K562 (cell line): Measurements from ENCODE around the gene RAPGEF5. TPM values are rescaled to one million over a fixed set of nuclear protein-coding genes. Genes with fewer than 3 reads are reported as not detected.

Experiments
- LCOR ChIP-seq: sonication (generic); formaldehyde crosslinking; IDR thresholded peaks from 2 replicates; pipeline ENCODE4 v1.8.0; 2022; ENCODE audit warnings: mild to moderate bottlenecking, missing genetic modification reagents
- NEUROD1 ChIP-seq: fragments of 150-350 bp; IDR thresholded peaks from 2 replicates; pipeline ENCODE4 v1.6.1; 2014; ENCODE audit warnings: borderline replicate concordance, low read length, low read depth; ENCODE audit not compliant: partially characterized antibody
- PHB2 ChIP-seq: fragments of 450-650 bp; IDR thresholded peaks from 2 replicates; pipeline ENCODE4 v1.6.1; 2017; ENCODE audit warnings: low read depth
- RBBP5 ChIP-seq: fragments of 200-600 bp; sonication (generic); IDR thresholded peaks from 2 replicates; pipeline ENCODE4 v1.6.1; 2012; ENCODE audit warnings: borderline replicate concordance, mild to moderate bottlenecking, low read length, control low read depth, inconsistent platforms; ENCODE audit not compliant: insufficient read depth, poor library complexity, severe bottlenecking
- SMAD1 ChIP-seq: fragments of 150-350 bp; IDR thresholded peaks from 2 replicates; pipeline ENCODE4 v1.6.1; 2014; ENCODE audit warnings: low read length, low read depth; ENCODE audit not compliant: partially characterized antibody
- SNRNP70 ChIP-seq: fragments of 200-400 bp; formaldehyde crosslinking; optimal IDR thresholded peaks from 2 replicates; pipeline ENCODE3; 2017; ENCODE audit warnings: low read depth, low read length
- TCF3 ChIP-seq: sonication (generic); formaldehyde crosslinking; IDR thresholded peaks from 2 replicates; pipeline ENCODE4 v1.4.0; 2020; ENCODE audit warnings: mild to moderate bottlenecking, missing genetic modification reagents
- ZNF311 ChIP-seq: fragments of 250-450 bp; sonication (Bioruptor Pico); IDR thresholded peaks from 2 replicates; pipeline ENCODE4 v1.4.0; 2020; ENCODE audit warnings: mild to moderate bottlenecking, moderate library complexity
- ZNF699 ChIP-seq: fragments of 250-450 bp; sonication (Bioruptor Pico); IDR thresholded peaks from 2 replicates; pipeline ENCODE4 v1.8.0; 2021; ENCODE audit warnings: mild to moderate bottlenecking, moderate library complexity; ENCODE audit not compliant: insufficient replicate concordance
- ZNF707 ChIP-seq: fragments of 250-450 bp; sonication (Bioruptor Pico); conservative IDR thresholded peaks from 2 replicates; pipeline ENCODE4 v1.8.0; 2022; ENCODE audit warnings: inconsistent platforms, mild to moderate bottlenecking, moderate library complexity
- polyA plus RNA-seq, 8 experiments: library from polyadenylated mRNA; depleted of rRNA in 4 of 8; stranded (reverse) in 5 of 8; unstranded in 3 of 8; fragments of >200 nt; fragmentation: Nextera tagmentation in 2 of 8; fragmentation: Illumina TruSeq in 1 of 8; extraction: Ambion mirVana in 2 of 8; extraction: Trizol in 1 of 8; gene quantifications; 2 replicates each; pipeline versions ENCODE4 v1.2.1 to v1.2.3, GENCODE V29; 2011 to 2014; ENCODE audit warnings: inconsistent platforms in 1 of 8, missing spikeins in 1 of 8
- total RNA-seq, 7 experiments: library from RNA; depleted of rRNA in 6 of 7; stranded (reverse); fragments of >200 nt in 6 of 7; fragmentation: Illumina TruSeq in 2 of 7; extraction: Trizol in 2 of 7; gene quantifications; 2 replicates each; pipeline versions ENCODE4 v1.2.1 to v1.2.3, GENCODE V29; 2011 to 2021; ENCODE audit warnings: low replicate concordance in 1 of 7
- TF ChIP-seq, protein P1 (sequence below): sonication (generic); formaldehyde crosslinking; IDR thresholded peaks from 2 replicates; pipeline ENCODE4 v1.8.1; 2023; ENCODE audit warnings: mild to moderate bottlenecking, missing genetic modification reagents
- TF ChIP-seq, protein P2 (sequence below): sonication (generic); formaldehyde crosslinking; IDR thresholded peaks from 2 replicates; pipeline ENCODE4 v1.8.1; 2022; ENCODE audit warnings: missing genetic modification reagents
- TF ChIP-seq, protein P3 (sequence below): sonication (generic); formaldehyde crosslinking; IDR thresholded peaks from 2 replicates; pipeline ENCODE4 v1.8.0; 2023; ENCODE audit warnings: missing genetic modification reagents, mild to moderate bottlenecking, borderline replicate concordance
- TF ChIP-seq, protein P4 (sequence below): sonication (generic); formaldehyde crosslinking; IDR thresholded peaks from 2 replicates; pipeline ENCODE4 v1.8.0; 2022; ENCODE audit warnings: missing genetic modification reagents, mild to moderate bottlenecking, borderline replicate concordance

RAPGEF5 gene
- total and polyA plus RNA-seq, 9 of the 15 experiments (the other 6 are each of a cell fraction or from before 2014, with no cell fraction given) = 0.39 to 2.0 (median 1.1) TPM

DNA sequence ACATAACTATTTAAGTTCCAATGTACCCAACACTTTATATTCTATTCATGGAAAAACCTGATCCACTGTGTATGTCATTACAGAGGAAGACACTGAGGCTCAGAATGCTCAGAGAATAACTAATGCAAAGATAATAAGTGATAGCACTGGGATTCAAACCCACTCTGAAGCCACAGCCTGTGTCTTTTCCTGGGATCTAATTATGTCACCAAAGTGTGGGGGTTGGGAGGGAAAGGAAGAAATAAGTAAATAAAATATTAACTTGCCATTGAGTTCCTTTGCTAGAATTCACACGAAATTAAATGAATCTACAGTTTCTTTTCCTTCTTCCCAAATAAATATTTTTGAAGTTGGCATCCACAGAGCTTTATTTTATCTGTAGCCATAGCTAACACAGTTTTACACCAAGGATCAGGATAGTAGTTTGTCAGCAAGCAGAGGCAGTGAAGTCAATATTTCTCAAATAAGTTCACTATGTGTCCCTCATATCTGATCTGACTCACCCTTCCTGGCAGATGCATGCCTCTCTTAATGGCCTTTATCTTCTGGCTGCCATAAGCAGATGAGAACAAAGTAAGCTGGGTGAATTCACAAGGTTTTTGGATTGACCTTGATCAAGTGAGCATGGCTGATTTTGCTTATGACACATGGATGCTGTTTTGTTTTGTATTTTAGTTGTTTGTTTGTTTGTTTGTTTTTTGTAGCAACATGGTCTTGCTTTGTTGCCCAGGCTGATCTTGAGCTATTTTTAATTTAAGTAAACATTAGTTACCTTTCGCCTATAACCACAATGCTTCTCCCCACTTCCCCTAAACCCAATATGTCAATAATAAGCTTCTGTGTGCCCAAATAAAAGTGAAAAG is 6.3 kb downstream of the RAPGEF5 start (continued):
- TF ChIP-seq TCF3 (peak; percentile 96), NEUROD1 (peak; percentile 92), ZNF311 (CRISPR knock-in tag) (no peak), SNRNP70 (no peak), RBBP5 (no peak), PHB2 (peak; percentile 73), ZNF707 (no peak), SMAD1 (no peak), ZNF699 (CRISPR knock-in tag) (no peak), LCOR (CRISPR knock-in tag) (peak; percentile 68)
- TF ChIP-seq, protein P1, sequence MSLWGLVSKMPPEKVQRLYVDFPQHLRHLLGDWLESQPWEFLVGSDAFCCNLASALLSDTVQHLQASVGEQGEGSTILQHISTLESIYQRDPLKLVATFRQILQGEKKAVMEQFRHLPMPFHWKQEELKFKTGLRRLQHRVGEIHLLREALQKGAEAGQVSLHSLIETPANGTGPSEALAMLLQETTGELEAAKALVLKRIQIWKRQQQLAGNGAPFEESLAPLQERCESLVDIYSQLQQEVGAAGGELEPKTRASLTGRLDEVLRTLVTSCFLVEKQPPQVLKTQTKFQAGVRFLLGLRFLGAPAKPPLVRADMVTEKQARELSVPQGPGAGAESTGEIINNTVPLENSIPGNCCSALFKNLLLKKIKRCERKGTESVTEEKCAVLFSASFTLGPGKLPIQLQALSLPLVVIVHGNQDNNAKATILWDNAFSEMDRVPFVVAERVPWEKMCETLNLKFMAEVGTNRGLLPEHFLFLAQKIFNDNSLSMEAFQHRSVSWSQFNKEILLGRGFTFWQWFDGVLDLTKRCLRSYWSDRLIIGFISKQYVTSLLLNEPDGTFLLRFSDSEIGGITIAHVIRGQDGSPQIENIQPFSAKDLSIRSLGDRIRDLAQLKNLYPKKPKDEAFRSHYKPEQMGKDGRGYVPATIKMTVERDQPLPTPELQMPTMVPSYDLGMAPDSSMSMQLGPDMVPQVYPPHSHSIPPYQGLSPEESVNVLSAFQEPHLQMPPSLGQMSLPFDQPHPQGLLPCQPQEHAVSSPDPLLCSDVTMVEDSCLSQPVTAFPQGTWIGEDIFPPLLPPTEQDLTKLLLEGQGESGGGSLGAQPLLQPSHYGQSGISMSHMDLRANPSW = no peak
- TF ChIP-seq, protein P2, sequence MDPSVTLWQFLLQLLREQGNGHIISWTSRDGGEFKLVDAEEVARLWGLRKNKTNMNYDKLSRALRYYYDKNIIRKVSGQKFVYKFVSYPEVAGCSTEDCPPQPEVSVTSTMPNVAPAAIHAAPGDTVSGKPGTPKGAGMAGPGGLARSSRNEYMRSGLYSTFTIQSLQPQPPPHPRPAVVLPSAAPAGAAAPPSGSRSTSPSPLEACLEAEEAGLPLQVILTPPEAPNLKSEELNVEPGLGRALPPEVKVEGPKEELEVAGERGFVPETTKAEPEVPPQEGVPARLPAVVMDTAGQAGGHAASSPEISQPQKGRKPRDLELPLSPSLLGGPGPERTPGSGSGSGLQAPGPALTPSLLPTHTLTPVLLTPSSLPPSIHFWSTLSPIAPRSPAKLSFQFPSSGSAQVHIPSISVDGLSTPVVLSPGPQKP (CRISPR knock-in tag) = no peak
- TF ChIP-seq, protein P3, sequence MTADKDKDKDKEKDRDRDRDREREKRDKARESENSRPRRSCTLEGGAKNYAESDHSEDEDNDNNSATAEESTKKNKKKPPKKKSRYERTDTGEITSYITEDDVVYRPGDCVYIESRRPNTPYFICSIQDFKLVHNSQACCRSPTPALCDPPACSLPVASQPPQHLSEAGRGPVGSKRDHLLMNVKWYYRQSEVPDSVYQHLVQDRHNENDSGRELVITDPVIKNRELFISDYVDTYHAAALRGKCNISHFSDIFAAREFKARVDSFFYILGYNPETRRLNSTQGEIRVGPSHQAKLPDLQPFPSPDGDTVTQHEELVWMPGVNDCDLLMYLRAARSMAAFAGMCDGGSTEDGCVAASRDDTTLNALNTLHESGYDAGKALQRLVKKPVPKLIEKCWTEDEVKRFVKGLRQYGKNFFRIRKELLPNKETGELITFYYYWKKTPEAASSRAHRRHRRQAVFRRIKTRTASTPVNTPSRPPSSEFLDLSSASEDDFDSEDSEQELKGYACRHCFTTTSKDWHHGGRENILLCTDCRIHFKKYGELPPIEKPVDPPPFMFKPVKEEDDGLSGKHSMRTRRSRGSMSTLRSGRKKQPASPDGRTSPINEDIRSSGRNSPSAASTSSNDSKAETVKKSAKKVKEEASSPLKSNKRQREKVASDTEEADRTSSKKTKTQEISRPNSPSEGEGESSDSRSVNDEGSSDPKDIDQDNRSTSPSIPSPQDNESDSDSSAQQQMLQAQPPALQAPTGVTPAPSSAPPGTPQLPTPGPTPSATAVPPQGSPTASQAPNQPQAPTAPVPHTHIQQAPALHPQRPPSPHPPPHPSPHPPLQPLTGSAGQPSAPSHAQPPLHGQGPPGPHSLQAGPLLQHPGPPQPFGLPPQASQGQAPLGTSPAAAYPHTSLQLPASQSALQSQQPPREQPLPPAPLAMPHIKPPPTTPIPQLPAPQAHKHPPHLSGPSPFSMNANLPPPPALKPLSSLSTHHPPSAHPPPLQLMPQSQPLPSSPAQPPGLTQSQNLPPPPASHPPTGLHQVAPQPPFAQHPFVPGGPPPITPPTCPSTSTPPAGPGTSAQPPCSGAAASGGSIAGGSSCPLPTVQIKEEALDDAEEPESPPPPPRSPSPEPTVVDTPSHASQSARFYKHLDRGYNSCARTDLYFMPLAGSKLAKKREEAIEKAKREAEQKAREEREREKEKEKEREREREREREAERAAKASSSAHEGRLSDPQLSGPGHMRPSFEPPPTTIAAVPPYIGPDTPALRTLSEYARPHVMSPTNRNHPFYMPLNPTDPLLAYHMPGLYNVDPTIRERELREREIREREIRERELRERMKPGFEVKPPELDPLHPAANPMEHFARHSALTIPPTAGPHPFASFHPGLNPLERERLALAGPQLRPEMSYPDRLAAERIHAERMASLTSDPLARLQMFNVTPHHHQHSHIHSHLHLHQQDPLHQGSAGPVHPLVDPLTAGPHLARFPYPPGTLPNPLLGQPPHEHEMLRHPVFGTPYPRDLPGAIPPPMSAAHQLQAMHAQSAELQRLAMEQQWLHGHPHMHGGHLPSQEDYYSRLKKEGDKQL (CRISPR knock-in tag) = no peak
- TF ChIP-seq, protein P4, sequence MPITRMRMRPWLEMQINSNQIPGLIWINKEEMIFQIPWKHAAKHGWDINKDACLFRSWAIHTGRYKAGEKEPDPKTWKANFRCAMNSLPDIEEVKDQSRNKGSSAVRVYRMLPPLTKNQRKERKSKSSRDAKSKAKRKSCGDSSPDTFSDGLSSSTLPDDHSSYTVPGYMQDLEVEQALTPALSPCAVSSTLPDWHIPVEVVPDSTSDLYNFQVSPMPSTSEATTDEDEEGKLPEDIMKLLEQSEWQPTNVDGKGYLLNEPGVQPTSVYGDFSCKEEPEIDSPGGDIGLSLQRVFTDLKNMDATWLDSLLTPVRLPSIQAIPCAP (CRISPR knock-in tag) = no peak
